Stimulated activated CD4-positive, alpha-beta T cell treated with anti-CD3 and anti-CD28 coated beads, Interleukin-1b, Interleukin-23, amount 100 ng/mL, for 48 hours (primary cell): Measurements from ENCODE around the gene PCGF3.
"Not testable (repeated sequence)": the region's sequence is repeated elsewhere in the genome, so short reads cannot be mapped to it uniquely, and the experiment has no call there.

ENCODE experiments used
- DNase-seq: peaks from one replicate; pipeline ENCODE4 v3.0.0-alpha.2; 2020

PCGF3 gene

GRCh38 chr4:803884-804283, 98.3 kb downstream of the PCGF3 start:
- no peak for DNase-seq

- DNase-seq = no peak
Measured at GRCh38 chr4:804804-805203, 99.2 kb downstream of the PCGF3 start.

GRCh38 chr4:806979-807378, 101.3 kb downstream of the PCGF3 start:
- DNase-seq = not testable (repeated sequence)

GRCh38 chr4:807792-808191, 102.2 kb downstream of the PCGF3 start:
- DNase-seq = no peak

- no peak for DNase-seq
Measured at GRCh38 chr4:808860-809570, 103.4 kb downstream of the PCGF3 start.

GRCh38 chr4:813900-814299, 108.3 kb downstream of the PCGF3 start:
- no peak for DNase-seq

GRCh38 chr4:814312-814850, 108.7 kb downstream of the PCGF3 start:
- no peak for DNase-seq

- no peak for DNase-seq
Measured at GRCh38 chr4:815464-816146, 110.0 kb downstream of the PCGF3 start.

- no peak for DNase-seq
Measured at GRCh38 chr4:818106-818921, 112.7 kb downstream of the PCGF3 start.

- no peak for DNase-seq
Measured at GRCh38 chr4:819401-820229, 114.0 kb downstream of the PCGF3 start.
